HG02840 (cell line): ENCODE results near the gene PEA15.

Source experiments
- ATAC-seq: cut with Tn5 transposase; IDR thresholded peaks from one replicate; pipeline ENCODE4 v1.9.1; 2021; ENCODE audit warnings: mild to moderate bottlenecking, moderate library complexity, moderate number of reproducible peaks; ENCODE audit not compliant: unreplicated experiment, low FRiP score

Gene PEA15, protein sequence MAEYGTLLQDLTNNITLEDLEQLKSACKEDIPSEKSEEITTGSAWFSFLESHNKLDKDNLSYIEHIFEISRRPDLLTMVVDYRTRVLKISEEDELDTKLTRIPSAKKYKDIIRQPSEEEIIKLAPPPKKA

GRCh38 chr1:160205242-160206035 lies at the start of gene PEA15:
TSS of gene PEA15 (plus strand) at chr1:160205384. CDS start at chr1:160211545, 6,161 bp downstream.
- peak; percentile 46 for ATAC-seq

DNA sequence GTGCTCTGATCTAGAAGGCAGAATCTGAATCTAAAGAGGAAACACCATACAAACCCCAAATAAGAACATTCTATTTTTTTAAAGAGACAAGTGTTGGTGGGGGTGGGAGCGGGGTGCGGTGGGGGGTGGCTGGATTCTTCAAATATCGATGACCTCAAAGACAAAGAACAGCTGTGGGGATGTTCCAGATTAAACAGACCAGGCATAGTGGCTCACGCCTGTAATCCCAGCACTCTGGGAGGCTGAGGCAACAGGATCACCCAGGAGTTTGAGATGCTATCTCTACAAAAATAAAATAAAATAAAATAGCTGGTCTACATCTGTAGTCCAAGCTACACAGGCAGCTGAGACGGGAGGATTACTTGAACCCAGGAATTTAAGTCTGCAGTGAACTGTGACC lies 48.8 kb upstream of the PEA15 start:
- no peak for ATAC-seq

GRCh38 chr1:160157174-160157573 lies 48.0 kb upstream of the PEA15 start:
- ATAC-seq: no peak

DNA sequence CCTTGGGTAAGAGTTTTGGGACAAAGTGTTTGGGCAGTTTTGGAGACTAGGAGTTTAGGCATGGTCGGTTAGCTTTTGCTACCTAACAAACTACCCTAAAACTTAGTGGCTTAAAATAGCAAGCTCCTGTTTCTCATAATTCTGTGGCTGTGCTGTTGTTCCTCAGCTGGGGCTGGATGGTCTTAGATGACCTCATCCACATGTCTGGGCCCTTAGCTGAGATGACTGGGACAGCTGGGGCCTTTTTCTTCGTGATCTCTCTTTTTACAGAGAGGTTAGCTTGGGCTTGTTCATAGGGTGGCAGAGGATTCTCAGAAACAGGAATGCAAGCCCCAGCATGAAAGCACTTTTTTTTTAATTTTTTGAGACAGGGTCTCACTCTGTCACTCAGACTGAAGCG lies 47.2 kb upstream of the PEA15 start:
- no peak for ATAC-seq

- no peak for ATAC-seq
Measured at GRCh38 chr1:160158534-160158933, 46.6 kb upstream of the PEA15 start.

DNA sequence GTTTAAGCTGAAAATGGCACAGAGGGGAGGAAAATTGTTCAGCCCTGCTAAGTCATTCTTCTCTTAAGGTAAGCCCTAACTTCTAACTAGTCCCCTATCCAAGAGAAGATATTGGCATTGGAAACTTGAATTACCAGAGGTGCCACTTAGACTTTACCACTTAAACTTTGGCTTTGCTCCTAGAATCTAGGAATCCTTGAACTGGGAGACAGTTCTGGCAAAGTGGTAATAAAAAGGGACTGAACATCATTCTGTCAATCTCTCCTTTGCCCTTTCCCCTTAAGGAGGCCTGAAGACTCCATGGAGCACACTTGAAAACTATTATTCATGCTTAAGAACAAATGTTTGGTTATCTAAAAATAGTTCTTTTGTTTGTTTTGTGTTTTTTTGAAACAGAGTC lies 45.3 kb upstream of the PEA15 start:
- no peak for ATAC-seq

DNA sequence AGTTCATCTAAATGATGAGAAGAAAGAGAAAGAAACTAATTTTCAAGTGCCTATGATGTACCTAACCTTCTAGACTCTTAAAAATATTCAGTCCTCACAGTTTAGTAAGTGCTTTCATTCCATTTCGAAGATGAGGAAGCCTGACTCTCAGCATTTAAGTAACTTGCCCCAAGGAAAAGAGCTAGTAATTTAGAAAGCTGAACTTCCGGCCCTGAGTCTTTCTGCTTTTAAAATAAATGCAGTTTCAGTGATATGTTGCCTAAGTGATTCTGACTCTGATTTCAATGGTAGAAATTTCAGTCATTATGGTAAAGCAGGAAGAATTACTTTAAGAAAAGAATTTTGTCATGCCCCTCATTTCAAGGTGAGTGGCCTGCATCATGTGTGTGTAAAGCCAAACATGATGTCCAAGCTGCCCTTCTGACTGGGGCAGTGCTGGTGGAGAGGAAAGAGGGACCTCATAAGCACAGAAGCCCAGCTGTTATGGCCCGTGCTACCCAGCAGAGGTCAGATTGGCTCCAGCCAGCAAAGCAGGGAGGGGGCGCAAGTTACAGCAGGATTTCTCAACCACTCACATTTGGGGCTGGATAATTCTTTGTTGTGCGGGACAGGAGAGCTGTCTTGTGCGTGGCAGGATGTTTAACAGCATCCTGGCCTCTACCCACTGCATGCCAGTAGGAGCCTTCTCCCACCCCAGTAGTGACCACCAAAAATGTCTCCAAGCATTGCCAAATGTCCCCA lies 43.0 kb upstream of the PEA15 start:
- ATAC-seq: no peak

DNA sequence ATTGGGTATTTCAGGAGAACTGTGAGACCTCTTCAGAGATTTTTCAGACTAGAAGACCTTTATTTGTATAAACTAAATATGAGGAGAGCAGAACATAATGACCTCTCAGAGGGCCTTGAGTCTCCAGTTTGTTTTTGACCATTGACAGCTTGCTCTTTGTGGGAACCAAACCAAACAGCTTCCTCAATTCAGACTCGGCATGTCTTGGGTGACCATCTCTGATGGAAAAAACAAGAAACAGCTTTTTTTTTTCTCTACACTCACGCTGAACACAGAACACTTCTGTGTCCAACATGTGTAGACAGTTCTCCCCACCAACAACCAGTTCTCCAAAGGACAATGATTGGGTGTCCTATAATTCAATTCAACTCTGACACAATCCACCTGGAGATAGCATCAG lies 42.3 kb upstream of the PEA15 start:
- no peak for ATAC-seq

DNA sequence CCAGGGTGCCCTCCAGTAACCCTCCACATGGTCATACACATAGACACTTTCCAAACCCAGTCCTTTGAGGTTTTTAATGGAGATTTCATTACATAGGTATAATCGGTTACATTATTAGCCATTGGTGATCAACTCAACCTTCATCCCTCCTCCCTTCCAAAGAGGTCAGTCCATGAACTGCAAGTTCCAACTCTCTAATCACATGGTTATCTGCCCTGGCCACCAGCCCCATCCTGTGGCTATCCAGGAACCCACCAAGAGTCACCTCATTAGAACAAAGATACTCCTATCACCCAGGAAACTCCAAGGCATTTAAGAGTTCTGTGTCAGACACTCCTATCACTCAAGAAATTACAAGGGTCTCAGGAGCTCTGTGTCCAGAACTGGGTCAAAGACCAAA lies 41.6 kb upstream of the PEA15 start:
- ATAC-seq: no peak

DNA sequence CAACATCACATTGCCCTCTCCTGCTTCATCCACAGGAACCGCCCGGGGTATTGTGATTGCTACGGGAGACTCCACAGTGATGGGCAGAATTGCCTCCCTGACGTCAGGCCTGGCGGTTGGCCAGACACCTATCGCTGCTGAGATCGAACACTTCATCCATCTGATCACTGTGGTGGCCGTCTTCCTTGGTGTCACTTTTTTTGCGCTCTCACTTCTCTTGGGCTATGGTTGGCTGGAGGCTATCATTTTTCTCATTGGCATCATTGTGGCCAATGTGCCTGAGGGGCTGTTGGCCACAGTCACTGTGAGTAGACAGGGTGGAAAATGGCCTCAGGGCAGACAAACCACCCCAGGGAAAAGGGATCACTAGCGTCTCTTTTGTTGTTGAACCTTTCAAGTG lies 41.1 kb upstream of the PEA15 start:
- no peak for ATAC-seq

- ATAC-seq: no peak
Measured at GRCh38 chr1:160166166-160166868, 38.9 kb upstream of the PEA15 start.

- no peak for ATAC-seq
Measured at GRCh38 chr1:160167056-160167455, 38.1 kb upstream of the PEA15 start.

DNA sequence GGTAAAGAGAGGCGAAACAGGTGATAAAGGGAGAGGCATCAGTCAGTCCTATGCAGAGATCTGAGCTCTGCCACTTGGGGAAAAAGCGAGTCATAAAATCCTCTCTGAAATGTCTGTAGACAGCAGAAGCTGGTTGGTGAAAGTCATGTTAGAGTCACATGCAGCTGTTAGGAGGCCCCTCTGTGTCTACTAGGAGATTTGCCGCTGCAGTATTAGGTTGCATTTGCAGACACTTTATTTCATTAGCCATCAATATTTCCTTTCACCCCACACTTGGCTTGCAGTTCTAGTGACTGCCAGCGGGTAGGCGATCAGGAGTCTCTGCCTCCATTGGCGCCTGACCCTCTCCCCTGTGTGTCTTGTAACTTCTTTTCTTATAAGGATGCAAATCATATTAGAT lies 37.6 kb upstream of the PEA15 start:
- ATAC-seq: no peak

DNA sequence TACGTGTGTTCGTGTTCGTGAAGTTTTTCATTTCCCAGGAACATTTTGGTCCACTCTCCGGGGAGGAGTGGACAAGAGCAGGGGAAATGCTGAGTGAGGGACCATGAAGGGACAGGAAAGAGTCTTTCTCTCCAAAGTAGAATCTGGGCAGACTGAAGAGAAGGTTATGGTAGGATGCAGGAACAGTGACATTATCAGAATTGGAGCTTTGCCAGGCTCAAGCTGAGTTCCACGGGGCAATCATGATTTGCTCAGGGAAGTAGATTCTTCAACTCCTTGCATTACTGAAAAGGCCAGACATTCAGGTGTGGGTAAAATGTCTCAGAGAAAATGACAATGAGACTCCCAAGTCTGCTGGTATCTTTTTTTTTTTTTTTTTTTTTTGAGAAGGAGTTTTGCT lies 37.2 kb upstream of the PEA15 start:
- no peak for ATAC-seq

GRCh38 chr1:160168609-160169369 lies 36.4 kb upstream of the PEA15 start:
- no peak for ATAC-seq

DNA sequence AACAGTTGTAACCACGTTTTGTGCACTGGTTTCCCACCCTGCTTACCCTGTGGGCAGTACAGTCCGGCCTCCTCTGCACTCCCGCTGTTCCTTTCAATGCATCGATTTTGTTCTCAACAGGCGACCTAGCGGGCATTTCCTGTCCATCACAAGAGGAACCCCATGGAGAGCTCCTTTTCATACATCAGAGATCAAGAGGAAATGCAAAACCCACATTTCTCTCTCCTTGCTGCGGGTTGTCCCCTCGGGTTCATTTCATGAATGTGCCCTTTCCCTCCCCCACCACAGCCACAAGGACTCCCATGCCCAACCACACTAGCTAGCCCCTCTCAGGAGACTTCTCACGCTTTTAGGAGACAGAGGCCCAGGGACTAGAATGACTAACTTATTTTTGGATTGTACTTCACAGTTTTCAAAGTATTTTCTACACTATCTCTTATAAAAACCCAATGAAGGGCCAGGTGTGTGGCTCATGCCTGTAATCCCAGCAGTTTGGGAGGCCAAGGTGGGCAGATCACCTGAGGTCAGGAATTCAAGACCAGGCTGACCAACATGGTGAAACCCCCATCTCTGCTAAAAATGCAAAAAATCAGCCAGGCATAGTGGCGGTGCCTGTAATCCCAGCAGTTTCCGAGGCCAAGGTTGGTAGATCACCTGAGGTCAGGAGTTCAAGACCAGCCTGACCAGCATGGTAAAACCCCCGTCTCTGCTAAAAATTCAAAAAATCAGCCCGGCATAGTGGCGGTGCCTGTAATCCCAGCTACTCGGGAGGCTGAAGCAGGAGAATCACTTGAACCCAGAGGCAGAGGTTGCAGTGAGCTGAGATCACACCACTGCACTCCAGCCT lies 35.4 kb upstream of the PEA15 start:
- no peak for ATAC-seq

GRCh38 chr1:160171354-160171753 lies 33.8 kb upstream of the PEA15 start:
- ATAC-seq: no peak

DNA sequence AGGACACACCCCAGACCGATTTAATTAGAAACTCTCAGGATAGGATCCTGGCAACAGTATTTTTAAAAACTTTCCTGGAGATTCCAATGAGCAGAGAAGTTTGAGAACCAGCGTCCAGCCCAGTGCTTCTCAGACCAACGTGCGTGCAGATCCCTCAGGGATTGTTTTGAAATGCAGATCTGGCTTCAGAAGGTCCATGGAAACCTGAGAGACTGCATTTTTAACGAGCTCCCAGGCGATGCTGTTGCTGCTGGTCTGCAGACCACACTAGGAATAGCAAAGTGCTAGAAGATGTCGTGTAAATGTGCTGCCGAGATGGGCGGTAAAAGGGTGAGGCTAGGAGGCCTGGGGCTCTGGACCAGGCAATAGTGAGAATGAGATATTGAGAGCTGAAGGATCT lies 33.2 kb upstream of the PEA15 start:
- ATAC-seq: no peak

- ATAC-seq: no peak
Measured at GRCh38 chr1:160177231-160177630, 28.0 kb upstream of the PEA15 start.
